HG02981 (cell line): Measurements from ENCODE around the gene SHISAL1.

Experiments used
- ATAC-seq: cut with Tn5 transposase; IDR thresholded peaks from one replicate; pipeline ENCODE4 v1.9.1; 2021; ENCODE audit warnings: mild to moderate bottlenecking, moderate library complexity; ENCODE audit not compliant: unreplicated experiment

Gene SHISAL1

GRCh38 chr22:44344407-44344806, 31.7 kb upstream of the SHISAL1 start:
- ATAC-seq = no peak

- no peak for ATAC-seq
Measured at GRCh38 chr22:44342347-44342956, 29.7 kb upstream of the SHISAL1 start.

- no peak for ATAC-seq
Measured at GRCh38 chr22:44341431-44342346, 28.9 kb upstream of the SHISAL1 start.

- no peak for ATAC-seq
Measured at GRCh38 chr22:44340271-44341239, 27.8 kb upstream of the SHISAL1 start.

GRCh38 chr22:44338906-44339305, 26.2 kb upstream of the SHISAL1 start:
- no peak for ATAC-seq

- no peak for ATAC-seq
Measured at GRCh38 chr22:44338177-44338810, 25.5 kb upstream of the SHISAL1 start.

- ATAC-seq = no peak
Measured at GRCh38 chr22:44337678-44338004, 24.9 kb upstream of the SHISAL1 start.

- ATAC-seq = no peak
Measured at GRCh38 chr22:44336962-44337677, 24.4 kb upstream of the SHISAL1 start.

GRCh38 chr22:44335903-44336803, 23.4 kb upstream of the SHISAL1 start:
- no peak for ATAC-seq

- ATAC-seq = no peak
Measured at GRCh38 chr22:44335066-44335839, 22.5 kb upstream of the SHISAL1 start.

GRCh38 chr22:44333847-44334635, 21.3 kb upstream of the SHISAL1 start:
- ATAC-seq = no peak

- no peak for ATAC-seq
Measured at GRCh38 chr22:44332946-44333345, 20.2 kb upstream of the SHISAL1 start.

GRCh38 chr22:44331881-44332714, 19.3 kb upstream of the SHISAL1 start:
- no peak for ATAC-seq

- ATAC-seq = no peak
Measured at GRCh38 chr22:44330744-44331660, 18.3 kb upstream of the SHISAL1 start.

- no peak for ATAC-seq
Measured at GRCh38 chr22:44330188-44330743, 17.5 kb upstream of the SHISAL1 start.
